Stomach smooth muscle (tissue), 2 donors: Measurements from ENCODE around the gene CNN1.
"Not testable (repeated sequence)": the region's sequence is repeated elsewhere in the genome, so short reads cannot be mapped to it uniquely, and the experiment has no call there.

ENCODE experiments used
- H3K27ac ChIP-seq: one replicate; pipeline ENCODE4 v1.7.0; 2013; ENCODE audit warnings: mild to moderate bottlenecking, low read length, inconsistent platforms
- H3K27me3 ChIP-seq, 2 donors: one replicate each; pipeline ENCODE4 v1.7.0; 2013; ENCODE audit warnings: low read length in 2 of 2; ENCODE audit not compliant: insufficient read depth in 2 of 2, control insufficient read depth in 1 of 2
- H3K36me3 ChIP-seq, 2 donors: one replicate each; pipeline ENCODE4 v1.7.0; 2013; ENCODE audit warnings: low read length in 2 of 2; ENCODE audit not compliant: control insufficient read depth in 2 of 2, insufficient read depth in 2 of 2
- H3K4me1 ChIP-seq: one replicate; pipeline ENCODE4 v1.7.0; 2013; ENCODE audit warnings: low read length; ENCODE audit not compliant: control insufficient read depth, insufficient read depth
- H3K4me3 ChIP-seq, 2 donors: one replicate each; pipeline ENCODE4 v1.7.0; 2013; ENCODE audit warnings: low read length in 2 of 2
- H3K9ac ChIP-seq, 2 donors: one replicate each; pipeline ENCODE4 v1.7.0; 2013; ENCODE audit warnings: low read length in 2 of 2, mild to moderate bottlenecking in 1 of 2
- H3K9me3 ChIP-seq, 2 donors: one replicate each; pipeline ENCODE4 v1.7.0; 2013; ENCODE audit warnings: low read length in 2 of 2; ENCODE audit not compliant: control insufficient read depth in 2 of 2
- donor health status: healthy.
- donor health status: Pancreatic carcinoma.

The CNN1 gene

GRCh38 chr19:11552666-11553372 is 14.2 kb downstream of the CNN1 start:
- no peak overlapping the region for H3K4me3 ChIP-seq
- peak overlapping the region; percentile 95 for H3K27ac ChIP-seq
- H3K9ac ChIP-seq, result peak overlapping the region in 1 of 2 donors; percentile 65
- H3K4me1 ChIP-seq, result peaks cover 38% of the 10 kb centered on the region
- H3K36me3 ChIP-seq, result peaks cover 31 to 49% of the 10 kb centered on the region in 2 donors
- no peaks in the 10 kb centered on the region for H3K27me3 ChIP-seq
- no peaks in the 10 kb centered on the region for H3K9me3 ChIP-seq

GRCh38 chr19:11554160-11554559 is 15.5 kb downstream of the CNN1 start:
- peaks cover 49% of the 10 kb centered on the region for H3K4me1 ChIP-seq
- no peaks in the 10 kb centered on the region for H3K9me3 ChIP-seq
- peaks cover 23 to 40% of the 10 kb centered on the region in 2 donors for H3K36me3 ChIP-seq
- H3K9ac ChIP-seq, result no peak overlapping the region
- H3K4me3 ChIP-seq, result no peak overlapping the region
- no peaks in the 10 kb centered on the region for H3K27me3 ChIP-seq
- no peak overlapping the region for H3K27ac ChIP-seq

GRCh38 chr19:11555246-11555645 is 16.6 kb downstream of the CNN1 start:
- Histone ChIP-seq H3K9ac (no peak overlapping the region), H3K4me1 (peaks cover 55% of the 10 kb centered on the region), H3K27ac (no peak overlapping the region), H3K4me3 (no peak overlapping the region), H3K36me3 (peaks cover 13 to 30% of the 10 kb centered on the region in 2 donors), H3K27me3 (no peaks in the 10 kb centered on the region), H3K9me3 (no peaks in the 10 kb centered on the region)

- peaks cover 45% of the 10 kb centered on the region for H3K4me1 ChIP-seq
- no peaks in the 10 kb centered on the region for H3K9me3 ChIP-seq
- H3K27me3 ChIP-seq, result no peaks in the 10 kb centered on the region
- H3K27ac ChIP-seq, result no peak overlapping the region
- H3K4me3 ChIP-seq, result no peak overlapping the region
- no peak overlapping the region for H3K9ac ChIP-seq
- peaks cover 11 to 28% of the 10 kb centered on the region in 2 donors for H3K36me3 ChIP-seq
These were observed 18.2 kb downstream of the CNN1 start for GRCh38 chr19:11556634-11557420.

- Histone ChIP-seq H3K4me3 (peak within 1 kb of the TSS; percentile 78 to 92), H3K27me3 (no peaks in the 10 kb centered on the region), H3K4me1 (peaks cover 37% of the 10 kb centered on the region), H3K9ac (peak within 1 kb of the TSS; percentile 58 to 83), H3K9me3 (no peaks in the 10 kb centered on the region), H3K27ac (peak within 1 kb of the TSS; percentile 66), H3K36me3 (peaks cover 4 to 16% of the 10 kb centered on the region in 2 donors)
These were observed 20.5 kb downstream of the CNN1 start, which contains the start of gene ELOF1 for GRCh38 chr19:11558881-11559828. ELOF1 (minus strand) TSS chr19:11559230; CDS start chr19:11554347, 4,883 bp downstream.

- H3K36me3 ChIP-seq, result peaks cover 0 to 7% of the 10 kb centered on the region in 2 donors
- H3K9ac ChIP-seq, result no peak overlapping the region
- H3K9me3 ChIP-seq, result no peaks in the 10 kb centered on the region
- no peaks in the 10 kb centered on the region for H3K27me3 ChIP-seq
- H3K4me3 ChIP-seq, result no peak overlapping the region
- no peak overlapping the region for H3K27ac ChIP-seq
- H3K4me1 ChIP-seq, result peaks cover 37% of the 10 kb centered on the region
These were observed 21.9 kb downstream of the CNN1 start for GRCh38 chr19:11560404-11561051.

GRCh38 chr19:11563532-11563931 is 24.9 kb downstream of the CNN1 start:
- Histone ChIP-seq H3K27ac (no peak overlapping the region), H3K9ac (no peak overlapping the region), H3K9me3 (no peaks in the 10 kb centered on the region), H3K36me3 (no peaks in the 10 kb centered on the region), H3K27me3 (no peaks in the 10 kb centered on the region), H3K4me1 (peaks cover 19% of the 10 kb centered on the region), H3K4me3 (no peak overlapping the region)

- H3K4me3 ChIP-seq, H3K9ac ChIP-seq, H3K9me3 ChIP-seq, H3K36me3 ChIP-seq, H3K27me3 ChIP-seq, H3K27ac ChIP-seq: not testable (repeated sequence)
- H3K4me1 ChIP-seq, result peaks cover 14% of the 10 kb centered on the region
These were observed 25.6 kb downstream of the CNN1 start for GRCh38 chr19:11564082-11564807.

GRCh38 chr19:11565649-11565980 is 27.0 kb downstream of the CNN1 start:
- H3K9me3 ChIP-seq, H3K4me3 ChIP-seq, H3K9ac ChIP-seq, H3K4me1 ChIP-seq, H3K27ac ChIP-seq, H3K27me3 ChIP-seq, H3K36me3 ChIP-seq: not testable (repeated sequence)
